ENCODE measurements around the gene RPP38. TPM values are rescaled to one million over a fixed set of nuclear protein-coding genes. Genes with fewer than 3 reads are reported as not detected.

The RPP38 gene
- total and polyA plus RNA-seq, 4 donors = 7.2 to 12.0 (median 8.2) TPM

DNA sequence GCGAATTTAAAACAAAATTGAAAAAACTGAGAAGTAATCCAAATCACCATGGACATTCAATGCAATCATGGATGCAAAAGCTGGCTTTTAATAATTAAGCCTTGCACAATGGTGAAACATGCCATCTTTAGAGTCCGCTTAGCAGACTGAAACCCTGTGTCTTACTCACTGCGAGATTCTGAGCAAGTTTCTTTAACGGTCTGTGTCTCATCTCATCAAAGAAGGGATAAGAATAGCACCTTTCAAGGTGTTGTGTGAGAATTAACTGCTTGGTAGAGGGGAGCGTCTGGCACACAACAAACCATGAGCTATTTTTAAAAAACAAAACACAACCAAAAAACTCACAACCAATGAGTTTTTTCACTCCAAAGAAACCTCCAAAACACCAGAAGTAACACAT is 30.0 kb upstream of the RPP38 start:
- no peak overlapping the region for H3K4me3 ChIP-seq (ENCODE audit: low read depth in 1 of 3, low read length in 3 of 3)
- no peaks in the 10 kb centered on the region for H3K27me3 ChIP-seq (ENCODE audit: control insufficient read depth in 4 of 4, insufficient read depth in 4 of 4, low read length in 3 of 4)
- TF ChIP-seq YY1 (IDR thresholded peaks at IDR 0.05) (no peak), RXRA (IDR thresholded peaks at IDR 0.05) (no peak), GABPA (IDR thresholded peaks at IDR 0.05 in 1 of 2, conservative IDR thresholded peaks at IDR 0.05 in 1 of 2) (no peak), RAD21 (IDR thresholded peaks at IDR 0.05) (no peak), JUND (IDR thresholded peaks at IDR 0.05) (no peak), FOXA2 (IDR thresholded peaks at IDR 0.05) (no peak), FOXA1 (IDR thresholded peaks at IDR 0.05) (no peak), SP1 (IDR thresholded peaks at IDR 0.05) (no peak), TAF1 (conservative IDR thresholded peaks at IDR 0.05) (no peak), NR2F2 (IDR thresholded peaks at IDR 0.05) (no peak), HNF4G (IDR thresholded peaks at IDR 0.05) (no peak), EGR1 (IDR thresholded peaks at IDR 0.05; ENCODE audit: low read depth in 2 of 2) (no peak), HNF4A (conservative IDR thresholded peaks at IDR 0.05) (no peak)
- TF ChIP-seq, protein P1, sequence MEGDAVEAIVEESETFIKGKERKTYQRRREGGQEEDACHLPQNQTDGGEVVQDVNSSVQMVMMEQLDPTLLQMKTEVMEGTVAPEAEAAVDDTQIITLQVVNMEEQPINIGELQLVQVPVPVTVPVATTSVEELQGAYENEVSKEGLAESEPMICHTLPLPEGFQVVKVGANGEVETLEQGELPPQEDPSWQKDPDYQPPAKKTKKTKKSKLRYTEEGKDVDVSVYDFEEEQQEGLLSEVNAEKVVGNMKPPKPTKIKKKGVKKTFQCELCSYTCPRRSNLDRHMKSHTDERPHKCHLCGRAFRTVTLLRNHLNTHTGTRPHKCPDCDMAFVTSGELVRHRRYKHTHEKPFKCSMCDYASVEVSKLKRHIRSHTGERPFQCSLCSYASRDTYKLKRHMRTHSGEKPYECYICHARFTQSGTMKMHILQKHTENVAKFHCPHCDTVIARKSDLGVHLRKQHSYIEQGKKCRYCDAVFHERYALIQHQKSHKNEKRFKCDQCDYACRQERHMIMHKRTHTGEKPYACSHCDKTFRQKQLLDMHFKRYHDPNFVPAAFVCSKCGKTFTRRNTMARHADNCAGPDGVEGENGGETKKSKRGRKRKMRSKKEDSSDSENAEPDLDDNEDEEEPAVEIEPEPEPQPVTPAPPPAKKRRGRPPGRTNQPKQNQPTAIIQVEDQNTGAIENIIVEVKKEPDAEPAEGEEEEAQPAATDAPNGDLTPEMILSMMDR (IDR thresholded peaks at IDR 0.05; ENCODE audit: low read depth, low read length, missing input control) = no peak
- TF ChIP-seq, protein P2, sequence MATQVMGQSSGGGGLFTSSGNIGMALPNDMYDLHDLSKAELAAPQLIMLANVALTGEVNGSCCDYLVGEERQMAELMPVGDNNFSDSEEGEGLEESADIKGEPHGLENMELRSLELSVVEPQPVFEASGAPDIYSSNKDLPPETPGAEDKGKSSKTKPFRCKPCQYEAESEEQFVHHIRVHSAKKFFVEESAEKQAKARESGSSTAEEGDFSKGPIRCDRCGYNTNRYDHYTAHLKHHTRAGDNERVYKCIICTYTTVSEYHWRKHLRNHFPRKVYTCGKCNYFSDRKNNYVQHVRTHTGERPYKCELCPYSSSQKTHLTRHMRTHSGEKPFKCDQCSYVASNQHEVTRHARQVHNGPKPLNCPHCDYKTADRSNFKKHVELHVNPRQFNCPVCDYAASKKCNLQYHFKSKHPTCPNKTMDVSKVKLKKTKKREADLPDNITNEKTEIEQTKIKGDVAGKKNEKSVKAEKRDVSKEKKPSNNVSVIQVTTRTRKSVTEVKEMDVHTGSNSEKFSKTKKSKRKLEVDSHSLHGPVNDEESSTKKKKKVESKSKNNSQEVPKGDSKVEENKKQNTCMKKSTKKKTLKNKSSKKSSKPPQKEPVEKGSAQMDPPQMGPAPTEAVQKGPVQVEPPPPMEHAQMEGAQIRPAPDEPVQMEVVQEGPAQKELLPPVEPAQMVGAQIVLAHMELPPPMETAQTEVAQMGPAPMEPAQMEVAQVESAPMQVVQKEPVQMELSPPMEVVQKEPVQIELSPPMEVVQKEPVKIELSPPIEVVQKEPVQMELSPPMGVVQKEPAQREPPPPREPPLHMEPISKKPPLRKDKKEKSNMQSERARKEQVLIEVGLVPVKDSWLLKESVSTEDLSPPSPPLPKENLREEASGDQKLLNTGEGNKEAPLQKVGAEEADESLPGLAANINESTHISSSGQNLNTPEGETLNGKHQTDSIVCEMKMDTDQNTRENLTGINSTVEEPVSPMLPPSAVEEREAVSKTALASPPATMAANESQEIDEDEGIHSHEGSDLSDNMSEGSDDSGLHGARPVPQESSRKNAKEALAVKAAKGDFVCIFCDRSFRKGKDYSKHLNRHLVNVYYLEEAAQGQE (IDR thresholded peaks at IDR 0.05) = no peak
- TF ChIP-seq, protein P3, sequence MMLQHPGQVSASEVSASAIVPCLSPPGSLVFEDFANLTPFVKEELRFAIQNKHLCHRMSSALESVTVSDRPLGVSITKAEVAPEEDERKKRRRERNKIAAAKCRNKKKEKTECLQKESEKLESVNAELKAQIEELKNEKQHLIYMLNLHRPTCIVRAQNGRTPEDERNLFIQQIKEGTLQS (IDR thresholded peaks at IDR 0.05) = no peak
- TF ChIP-seq, protein P4, sequence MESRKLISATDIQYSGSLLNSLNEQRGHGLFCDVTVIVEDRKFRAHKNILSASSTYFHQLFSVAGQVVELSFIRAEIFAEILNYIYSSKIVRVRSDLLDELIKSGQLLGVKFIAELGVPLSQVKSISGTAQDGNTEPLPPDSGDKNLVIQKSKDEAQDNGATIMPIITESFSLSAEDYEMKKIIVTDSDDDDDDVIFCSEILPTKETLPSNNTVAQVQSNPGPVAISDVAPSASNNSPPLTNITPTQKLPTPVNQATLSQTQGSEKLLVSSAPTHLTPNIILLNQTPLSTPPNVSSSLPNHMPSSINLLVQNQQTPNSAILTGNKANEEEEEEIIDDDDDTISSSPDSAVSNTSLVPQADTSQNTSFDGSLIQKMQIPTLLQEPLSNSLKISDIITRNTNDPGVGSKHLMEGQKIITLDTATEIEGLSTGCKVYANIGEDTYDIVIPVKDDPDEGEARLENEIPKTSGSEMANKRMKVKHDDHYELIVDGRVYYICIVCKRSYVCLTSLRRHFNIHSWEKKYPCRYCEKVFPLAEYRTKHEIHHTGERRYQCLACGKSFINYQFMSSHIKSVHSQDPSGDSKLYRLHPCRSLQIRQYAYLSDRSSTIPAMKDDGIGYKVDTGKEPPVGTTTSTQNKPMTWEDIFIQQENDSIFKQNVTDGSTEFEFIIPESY (IDR thresholded peaks at IDR 0.05) = no peak
- DNase-seq (ENCODE audit: low spot score) = no peak
- H3K27ac ChIP-seq (ENCODE audit: low read depth in 1 of 2, low read length in 2 of 2) = no peak overlapping the region
- 82% methylated on average over 5 of the region's 5 CpGs for WGBS
- peaks cover 0 to 3% (median 0%) of the 10 kb centered on the region in 4 donors for H3K9me3 ChIP-seq (ENCODE audit: control insufficient read depth in 4 of 4, low read length in 3 of 4)
- H3K9ac ChIP-seq (ENCODE audit: low read depth in 1 of 2, low read length in 2 of 2) = no peak overlapping the region
- no peaks in the 10 kb centered on the region for H3K4me1 ChIP-seq (ENCODE audit: control insufficient read depth in 4 of 4, insufficient read depth in 4 of 4, low read length in 3 of 4)
- no peaks in the 10 kb centered on the region for H3K36me3 ChIP-seq (ENCODE audit: control insufficient read depth in 4 of 4, insufficient read depth in 3 of 4, low read depth in 1 of 4, low read length in 3 of 4)

DNA sequence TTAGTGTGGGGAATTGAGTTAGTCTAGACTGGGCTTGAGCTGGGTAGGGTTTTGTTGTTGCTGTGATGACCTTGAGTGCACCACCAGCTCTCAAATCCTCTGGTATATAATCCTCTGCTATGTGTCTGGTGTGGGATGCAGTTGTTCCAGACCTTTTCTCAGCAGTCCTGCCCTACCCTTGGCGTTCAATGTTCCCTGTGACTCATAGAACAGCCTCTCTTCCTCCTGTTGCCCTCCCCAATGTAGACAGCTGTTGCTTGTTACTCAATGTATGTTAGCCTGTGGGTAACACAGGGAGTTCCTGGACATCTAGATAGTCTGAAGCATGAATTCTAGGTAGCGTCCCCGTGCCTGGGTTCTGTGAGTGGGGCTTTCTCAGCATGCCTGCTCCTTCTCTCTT is 28.4 kb upstream of the RPP38 start:
- Histone ChIP-seq H3K36me3 (ENCODE audit: control insufficient read depth in 4 of 4, insufficient read depth in 3 of 4, low read depth in 1 of 4, low read length in 3 of 4) (no peaks in the 10 kb centered on the region), H3K9me3 (ENCODE audit: control insufficient read depth in 4 of 4, low read length in 3 of 4) (peaks cover 0 to 3% (median 0%) of the 10 kb centered on the region in 4 donors), H3K9ac (ENCODE audit: low read depth in 1 of 2, low read length in 2 of 2) (no peak overlapping the region), H3K4me3 (ENCODE audit: low read depth in 1 of 3, low read length in 3 of 3) (no peak overlapping the region), H3K27me3 (ENCODE audit: control insufficient read depth in 4 of 4, insufficient read depth in 4 of 4, low read length in 3 of 4) (no peaks in the 10 kb centered on the region), H3K27ac (ENCODE audit: low read depth in 1 of 2, low read length in 2 of 2) (no peak overlapping the region), H3K4me1 (ENCODE audit: control insufficient read depth in 4 of 4, insufficient read depth in 4 of 4, low read length in 3 of 4) (no peaks in the 10 kb centered on the region)
- no peak for TF ChIP-seq HNF4A (conservative IDR thresholded peaks at IDR 0.05)
- TF ChIP-seq, protein P4 (IDR thresholded peaks at IDR 0.05) = no peak
- TF ChIP-seq JUND (IDR thresholded peaks at IDR 0.05) = no peak
- TF ChIP-seq RXRA (IDR thresholded peaks at IDR 0.05) = no peak
- TF ChIP-seq, protein P5, sequence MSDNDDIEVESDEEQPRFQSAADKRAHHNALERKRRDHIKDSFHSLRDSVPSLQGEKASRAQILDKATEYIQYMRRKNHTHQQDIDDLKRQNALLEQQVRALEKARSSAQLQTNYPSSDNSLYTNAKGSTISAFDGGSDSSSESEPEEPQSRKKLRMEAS (IDR thresholded peaks at IDR 0.05) = no peak
- TF ChIP-seq, protein P1 (IDR thresholded peaks at IDR 0.05; ENCODE audit: low read depth, low read length, missing input control) = no peak
- 87% methylated on average over 3 of the region's 3 CpGs for WGBS
- DNase-seq (ENCODE audit: low spot score) = no peak

Measured in liver (tissue), 9 donors.